HepG2 (cell line): Measurements from ENCODE around the gene CAMTA1.

ENCODE experiments used
- ZNF10 ChIP-seq: sonication (generic); formaldehyde crosslinking; IDR thresholded peaks from 2 replicates; pipeline ENCODE4 v1.4.0; 2020; ENCODE audit warnings: mild to moderate bottlenecking, low read depth, missing genetic modification reagents, borderline replicate concordance
- ZNF33B ChIP-seq: sonication (generic); formaldehyde crosslinking; IDR thresholded peaks from 2 replicates; pipeline ENCODE4 v1.5.1; 2020; ENCODE audit warnings: mild to moderate bottlenecking, missing genetic modification reagents
- ZNF670 ChIP-seq: sonication (generic); formaldehyde crosslinking; IDR thresholded peaks from 2 replicates; pipeline ENCODE4 v1.8.0; 2022; ENCODE audit warnings: mild to moderate bottlenecking, missing genetic modification reagents, borderline replicate concordance
- TF ChIP-seq, protein P1 (sequence below): IDR thresholded peaks from 2 replicates; pipeline ENCODE4 v1.6.1; 2012; ENCODE audit warnings: inconsistent platforms

DNA sequence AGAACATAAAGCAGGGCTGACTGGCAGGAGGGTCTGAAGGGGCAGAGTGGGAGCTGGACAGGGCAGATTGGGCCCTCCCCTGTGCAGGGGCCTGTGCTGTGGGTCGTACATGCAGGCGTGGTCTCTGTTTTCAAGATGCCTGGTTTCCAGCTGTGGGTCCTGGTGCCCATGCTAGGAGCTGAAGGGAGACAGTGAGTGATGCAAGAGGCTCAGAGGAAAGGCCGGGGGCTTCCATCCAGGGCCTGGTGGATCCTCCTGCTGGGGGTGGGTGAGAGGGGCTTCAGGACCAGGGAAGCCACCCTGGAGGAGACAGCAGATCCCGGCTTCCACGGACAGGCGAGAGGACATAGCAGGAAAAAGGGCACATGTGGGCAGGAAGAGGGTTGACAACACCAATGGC, 636.8 kb downstream of the CAMTA1 start:
- TF ChIP-seq, protein P1, sequence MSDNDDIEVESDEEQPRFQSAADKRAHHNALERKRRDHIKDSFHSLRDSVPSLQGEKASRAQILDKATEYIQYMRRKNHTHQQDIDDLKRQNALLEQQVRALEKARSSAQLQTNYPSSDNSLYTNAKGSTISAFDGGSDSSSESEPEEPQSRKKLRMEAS: no peak
- TF ChIP-seq ZNF670 (no peak), ZNF33B (no peak), ZNF10 (no peak)
